SIG-M5 treated with dmso at 0.1 percent for 504 hours (cell line): ENCODE data around the gene KIF3A.

Experiments
- DNase-seq: peaks from one replicate; lab custom pipeline; 2025; ENCODE audit not compliant: unreplicated experiment; lab: John Stamatoyannopoulos, UW

The KIF3A gene

DNA sequence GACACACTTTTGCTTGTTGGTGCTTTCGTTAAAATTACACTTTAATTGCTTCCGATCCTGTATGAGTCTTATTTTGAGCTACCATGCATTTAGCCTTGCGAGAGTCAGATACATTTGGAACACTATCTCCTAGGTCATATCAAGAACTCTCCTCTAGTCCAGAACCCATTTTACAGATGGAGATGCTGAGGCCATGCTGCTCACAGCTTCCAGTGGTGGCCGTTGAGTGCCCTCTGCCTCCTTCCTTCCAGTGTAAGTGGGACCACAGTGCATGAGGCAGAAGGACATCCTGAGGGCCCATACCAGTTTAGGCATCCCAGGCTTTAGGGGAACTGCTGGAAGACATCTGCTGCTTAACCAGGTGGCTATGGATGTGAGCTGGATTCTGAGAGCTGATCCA is 16.8 kb upstream of the KIF3A start:
- no peak for DNase-seq

DNA sequence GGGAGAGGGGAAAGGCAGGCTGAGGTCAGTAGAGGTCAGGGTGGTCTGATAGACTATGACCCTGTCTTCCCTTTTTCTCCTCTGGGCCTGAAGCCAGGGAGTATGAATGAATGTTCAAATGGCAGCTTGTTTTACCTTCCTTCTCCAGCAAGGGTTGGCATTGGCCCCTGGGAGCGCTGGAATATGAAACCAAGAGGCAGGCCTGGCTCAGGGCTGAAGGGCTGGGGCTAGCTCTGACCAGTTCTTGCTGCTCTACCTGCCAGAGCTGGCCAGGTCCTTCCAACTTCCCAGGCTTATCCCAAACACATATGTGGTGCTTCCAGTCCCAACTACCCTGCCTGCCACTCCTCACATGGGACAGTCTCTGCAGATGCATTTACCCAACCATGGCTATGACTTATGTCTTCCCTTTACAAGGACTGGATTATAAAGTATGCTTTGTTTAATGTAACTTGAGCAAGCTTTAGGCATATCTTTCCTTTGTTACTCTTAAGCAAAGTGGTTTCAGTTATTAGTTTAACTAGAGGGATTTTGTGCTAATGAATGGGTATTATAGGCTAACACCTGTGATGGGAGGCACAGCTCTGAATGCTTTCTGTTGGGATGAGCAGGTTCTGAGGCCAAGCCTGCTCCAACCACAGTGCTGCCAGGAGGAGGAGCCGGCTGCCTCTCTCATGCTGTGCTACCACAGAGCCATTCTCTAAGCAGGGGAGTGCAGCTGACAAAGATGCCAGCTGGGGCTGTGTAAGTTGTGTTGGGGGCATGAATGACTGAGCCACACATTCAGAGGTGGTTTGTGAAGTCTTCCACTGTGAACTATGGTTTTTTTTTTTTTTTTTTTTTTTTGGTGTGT is 16.0 kb upstream of the KIF3A start:
- DNase-seq = no peak

- no peak for DNase-seq
These were observed 15.3 kb upstream of the KIF3A start for GRCh38 chr5:132752581-132753125.

DNA sequence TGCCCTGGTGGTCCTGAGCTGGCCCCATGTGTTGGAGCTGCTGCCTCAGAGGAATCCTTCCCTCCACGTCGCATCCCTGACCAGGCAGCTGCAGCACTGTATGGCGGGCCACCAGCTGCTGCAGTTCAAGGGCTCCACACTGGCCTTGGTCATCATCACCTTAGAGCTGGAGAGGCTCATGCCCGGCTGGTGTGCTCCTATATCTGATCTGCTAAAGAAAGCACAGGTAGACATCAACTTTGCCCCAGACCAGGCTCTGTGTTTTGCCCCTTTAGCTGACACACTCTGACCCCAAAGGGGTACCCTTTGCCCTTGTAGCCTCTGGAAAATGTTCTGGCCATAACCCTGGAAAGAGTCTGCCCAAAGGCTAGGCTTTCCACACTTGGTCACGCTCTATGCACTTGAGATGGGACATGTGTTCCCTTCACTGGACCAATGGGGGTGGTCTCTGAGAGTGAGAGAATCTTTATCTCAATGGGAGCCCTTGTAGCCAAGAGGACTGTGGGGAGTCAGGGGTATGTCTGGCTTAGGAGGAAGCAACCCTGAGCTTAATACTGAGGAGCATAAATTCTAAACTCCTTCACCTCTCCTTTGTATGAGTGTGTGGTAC is 14.7 kb upstream of the KIF3A start:
- DNase-seq = no peak

DNA sequence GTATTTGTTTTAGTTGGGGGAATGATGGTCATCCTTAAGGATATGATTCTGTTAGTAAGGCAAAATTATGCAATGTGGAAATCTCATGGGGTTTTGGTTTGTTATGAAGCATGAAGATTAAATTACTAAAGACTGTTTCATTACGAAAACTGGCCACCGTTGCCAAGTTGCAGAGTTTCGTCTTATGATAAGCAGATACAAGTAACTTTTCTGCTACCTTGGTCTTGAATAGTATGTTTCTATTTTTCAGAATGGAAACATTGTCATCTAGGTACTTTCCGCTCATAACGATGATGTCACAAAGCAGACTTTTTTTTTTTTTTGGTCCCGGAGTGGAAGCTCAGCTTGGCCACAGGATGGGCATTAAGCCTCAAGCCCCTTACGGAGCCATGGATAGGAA is 14.1 kb upstream of the KIF3A start:
- DNase-seq = no peak

DNA sequence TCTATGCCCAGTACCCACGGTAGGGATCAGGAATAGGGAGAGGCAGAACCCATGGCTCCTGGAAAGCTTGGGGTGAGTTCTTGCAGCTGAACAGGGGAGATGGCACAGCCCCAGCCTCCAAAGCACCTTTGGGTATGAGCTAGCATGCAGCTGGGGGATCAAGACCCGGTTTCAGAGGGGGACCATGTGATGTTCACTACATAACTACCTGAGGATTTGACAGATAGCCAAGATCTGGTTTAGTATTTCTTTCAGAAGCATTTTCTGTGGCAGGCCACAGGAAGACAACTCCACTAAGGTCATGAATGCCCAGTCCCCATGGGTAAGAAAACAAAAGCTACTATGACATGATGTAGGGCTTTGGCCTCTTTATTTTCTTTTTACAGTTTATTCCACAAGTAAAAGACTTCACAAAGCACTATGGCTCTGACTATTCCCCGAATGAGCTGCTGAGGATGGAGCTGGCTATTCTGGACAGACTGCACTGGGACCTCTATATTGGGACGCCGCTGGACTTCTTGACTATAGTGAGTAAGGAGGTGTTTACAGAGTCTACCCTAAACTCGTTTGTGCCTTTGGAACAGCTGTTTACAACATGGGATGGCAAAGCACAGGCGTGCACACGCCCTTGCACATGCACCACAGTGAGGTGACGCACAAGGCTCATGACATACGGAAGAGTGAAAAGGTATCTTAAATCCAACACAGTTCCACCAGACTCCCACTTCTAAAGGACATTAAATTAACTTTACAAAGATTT is 13.3 kb upstream of the KIF3A start:
- no peak for DNase-seq

GRCh38 chr5:132749506-132749905 is 12.2 kb upstream of the KIF3A start:
- no peak for DNase-seq

DNA sequence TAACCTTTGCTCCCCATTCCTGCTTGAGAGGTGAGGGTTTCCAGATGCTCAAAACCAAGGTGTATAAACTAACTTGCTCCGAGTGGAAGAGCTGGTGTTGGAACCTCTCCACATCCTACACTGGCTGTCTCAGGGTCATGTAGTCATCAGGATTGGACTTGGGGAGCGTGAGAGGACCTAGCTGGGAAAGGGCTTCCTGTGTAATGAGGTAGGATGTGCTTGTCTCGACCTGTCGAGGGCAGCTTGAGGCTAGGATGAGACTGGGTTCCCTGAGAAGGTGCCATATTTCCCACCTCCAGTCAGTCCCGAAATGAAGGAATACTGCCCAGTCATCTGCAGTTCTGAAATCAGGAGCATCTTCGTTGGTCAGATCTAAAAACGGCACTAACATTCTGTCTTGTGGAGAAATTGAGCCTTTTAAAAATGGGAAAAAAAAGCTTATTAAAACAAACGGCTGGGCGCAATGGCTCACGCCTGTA is 11.2 kb upstream of the KIF3A start:
- no peak for DNase-seq

GRCh38 chr5:132747616-132748440 is 10.5 kb upstream of the KIF3A start:
- DNase-seq = no peak

DNA sequence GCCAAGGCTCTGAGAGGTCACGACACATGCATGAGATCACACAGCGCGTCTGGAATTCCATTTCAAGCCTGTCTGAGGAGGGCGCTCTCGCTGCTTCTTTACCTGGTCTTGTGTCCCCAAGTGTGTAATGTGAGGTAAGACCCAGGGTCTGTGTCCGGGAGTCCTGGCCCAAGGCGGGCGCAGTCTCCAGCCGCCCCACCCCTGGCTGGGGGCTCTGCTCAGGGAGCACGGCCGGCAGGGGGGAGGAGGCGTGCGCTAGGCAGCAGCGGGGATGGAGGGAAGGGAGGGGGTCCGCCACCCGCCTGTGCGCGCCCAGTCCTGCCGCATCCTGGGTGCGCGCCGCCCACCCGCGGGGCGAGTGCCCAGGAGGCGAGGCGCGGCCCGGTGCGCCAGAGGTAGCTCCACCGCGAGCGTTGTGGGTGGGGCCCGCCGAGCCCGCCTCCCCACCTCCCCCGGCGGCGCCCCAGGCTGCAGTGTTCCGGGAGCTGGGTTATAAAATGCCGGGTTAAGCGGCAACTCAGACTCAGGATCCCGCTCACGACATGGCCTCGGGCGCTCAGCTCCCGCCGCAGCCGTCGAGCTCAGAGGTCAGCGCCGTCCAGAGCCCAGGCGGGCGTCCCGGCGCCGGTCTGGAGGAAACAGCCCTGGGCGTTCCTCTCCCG is 9.7 kb upstream of the KIF3A start, which contains the start of gene CCNI2:
CCNI2 (plus strand) TSS at position 473 of the 662 bp plus-strand sequence; CDS start at position 543, 70 bp downstream.
- DNase-seq = no peak

- no peak for DNase-seq
These were observed 9.2 kb upstream of the KIF3A start for GRCh38 chr5:132746592-132746953.

- no peak for DNase-seq
These were observed 7.3 kb upstream of the KIF3A start for GRCh38 chr5:132744659-132745058.

DNA sequence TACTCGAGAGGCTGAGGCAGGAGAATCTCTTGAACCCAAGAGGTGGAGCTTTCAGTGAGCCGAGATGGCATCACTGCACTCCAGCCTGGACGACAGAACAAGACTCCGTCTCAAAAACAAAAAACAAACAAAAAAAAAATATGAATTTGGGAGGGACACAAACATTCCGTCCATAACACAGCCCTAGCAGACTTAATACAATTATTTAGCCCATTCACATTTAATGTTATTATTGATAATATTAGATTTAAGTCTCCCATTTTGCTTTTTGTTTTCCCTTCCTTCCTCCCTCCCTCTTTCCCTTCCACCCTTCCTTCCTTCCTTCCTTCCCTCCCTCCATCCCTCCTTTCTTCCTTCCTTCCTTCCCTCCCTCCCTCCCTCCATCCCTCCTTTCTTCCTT is 5.3 kb upstream of the KIF3A start:
- no peak for DNase-seq

- no peak for DNase-seq
These were observed 4.8 kb upstream of the KIF3A start for GRCh38 chr5:132742158-132742557.

DNA sequence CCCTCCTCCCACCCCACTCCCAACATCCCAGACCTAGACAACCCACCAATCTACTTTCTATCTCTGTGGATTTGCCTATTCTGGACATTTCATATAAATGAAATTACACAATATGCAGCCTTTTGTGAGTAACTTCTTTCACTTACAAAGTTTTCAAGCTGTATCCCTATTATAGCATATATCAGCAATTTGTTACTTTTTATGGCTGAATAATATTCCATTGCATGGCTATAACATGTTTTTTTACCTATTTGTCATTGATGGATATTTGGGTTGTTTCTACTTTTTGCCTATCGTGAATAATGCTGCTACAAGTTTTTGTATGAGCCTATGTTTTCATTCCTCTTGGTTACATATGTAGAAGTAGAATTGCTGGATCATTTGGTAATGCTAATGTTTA is 1.9 kb upstream of the KIF3A start:
- DNase-seq = no peak

- no peak for DNase-seq
These were observed 786 bp upstream of the KIF3A start for GRCh38 chr5:132737982-132738681.

DNA sequence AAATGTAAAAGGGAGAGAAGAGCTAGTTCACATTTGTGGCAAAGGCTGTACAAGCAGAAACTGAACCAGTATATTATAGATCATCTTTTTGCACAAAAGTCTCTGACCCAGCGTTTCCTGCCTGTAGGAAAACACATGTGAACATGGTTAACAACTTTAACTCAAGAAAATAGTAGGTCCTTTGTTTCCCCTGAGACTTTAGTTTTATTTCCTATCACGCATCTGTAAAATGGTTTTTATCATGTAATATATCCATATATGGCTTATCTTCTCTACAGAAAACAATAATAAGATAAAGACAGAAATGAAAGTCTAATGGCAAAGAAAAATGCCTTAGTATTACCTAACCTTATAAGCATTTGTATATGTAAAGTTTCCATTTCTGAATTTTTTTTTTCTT is 2.7 kb downstream of the KIF3A start:
- DNase-seq = no peak

GRCh38 chr5:132733499-132734148 is 3.7 kb downstream of the KIF3A start:
- DNase-seq = no peak

- DNase-seq = no peak
These were observed 7.5 kb downstream of the KIF3A start for GRCh38 chr5:132729896-132730295.
